H1 (cell line): Measurements from ENCODE around the gene PSMB9. TPM values are rescaled to one million over a fixed set of nuclear protein-coding genes. Genes with fewer than 3 reads are reported as not detected.

Experiments used
- CTCF ChIA-PET: fragments of 300-600 bp; sonication (Branson Sonifier 250); formaldehyde crosslinking; loops from one replicate; lab custom pipeline; 2021; ENCODE audit not compliant: partially characterized antibody; lab: Charles Lee
- POLR2A ChIA-PET: fragments of 300-600 bp; sonication (Branson Sonifier 250); formaldehyde crosslinking; loops from one replicate; lab custom pipeline; 2021; ENCODE audit warnings: inconsistent platforms; ENCODE audit not compliant: partially characterized antibody; lab: Charles Lee
- DNase-seq, 2 experiments: peaks; one replicate each; pipeline versions ENCODE4 v3.0.0 to v3.0.0-alpha.2; 2010 to 2022; ENCODE audit warnings: low spot score in 2 of 2, low read depth in 1 of 2, mixed read lengths in 1 of 2
- FAIRE-seq: peaks from 2 replicates; lab custom pipeline; 2011; peaks lifted over from hg19 to GRCh38; lab: Jason Lieb, UNC
- H2AFZ ChIP-seq: 2 replicates; pipeline ENCODE4 v1.8.1; 2012; ENCODE audit warnings: low read length, inconsistent platforms
- H2AK5ac ChIP-seq: 2 replicates; pipeline ENCODE4 v1.6.1; 2013; ENCODE audit warnings: low read depth, low read length
- H2BK120ac ChIP-seq: replicated peaks from 2 replicates; pipeline ENCODE3; 2013; ENCODE audit warnings: low read depth, low read length, inconsistent platforms
- H2BK12ac ChIP-seq: 2 replicates; pipeline ENCODE4 v1.6.1; 2013; ENCODE audit warnings: low read depth, low read length
- H2BK15ac ChIP-seq: 2 replicates; pipeline ENCODE4 v1.6.1; 2013; ENCODE audit warnings: low read length
- H2BK20ac ChIP-seq: 2 replicates; pipeline ENCODE4 v1.6.1; 2013; ENCODE audit warnings: low read length
- H2BK5ac ChIP-seq: 2 replicates; pipeline ENCODE4 v1.6.1; 2013; ENCODE audit warnings: low read depth, low read length
- H3K14ac ChIP-seq: 2 replicates; pipeline ENCODE4 v1.6.1; 2013; ENCODE audit warnings: inconsistent platforms; ENCODE audit not compliant: insufficient read length
- H3K18ac ChIP-seq: 2 replicates; pipeline ENCODE4 v1.6.1; 2013; ENCODE audit warnings: low read length; ENCODE audit errors: extremely low read depth
- H3K23ac ChIP-seq: 2 replicates; pipeline ENCODE4 v1.6.1; 2013; ENCODE audit warnings: inconsistent platforms; ENCODE audit not compliant: insufficient read length
- H3K23me2 ChIP-seq: 2 replicates; pipeline ENCODE4 v1.6.1; 2013; ENCODE audit warnings: low read depth, low read length
- H3K27ac ChIP-seq: 2 replicates; pipeline ENCODE4 v1.6.1; 2011; ENCODE audit warnings: low read depth, low read length, inconsistent platforms
- H3K27me3 ChIP-seq, 4 experiments: replicated peaks in 1 of 4; 1 replicate in 1 of 4; 2 replicates in 3 of 4; pipeline versions ENCODE4 v1.6.1 to v1.8.1; 2011 to 2013; ENCODE audit warnings: low read length in 3 of 4, mild to moderate bottlenecking in 3 of 4, inconsistent platforms in 2 of 4, mixed read lengths in 2 of 4, moderate library complexity in 1 of 4; ENCODE audit not compliant: control insufficient read depth in 3 of 4, insufficient read depth in 3 of 4; ENCODE audit errors: extremely low read depth in 1 of 4
- H3K36me3 ChIP-seq, 4 experiments: 2 replicates each; pipeline versions ENCODE4 v1.6.1 to v1.8.1; 2011 to 2013; ENCODE audit warnings: mild to moderate bottlenecking in 4 of 4, low read length in 3 of 4, moderate library complexity in 2 of 4, control low read depth in 1 of 4, inconsistent platforms in 1 of 4; ENCODE audit not compliant: insufficient read depth in 4 of 4, control insufficient read depth in 2 of 4
- H3K4ac ChIP-seq: replicated peaks from 2 replicates; pipeline ENCODE3; 2013; ENCODE audit warnings: low read length, low read depth, mixed read lengths, inconsistent platforms; ENCODE audit not compliant: insufficient read length
- H3K4me1 ChIP-seq, 4 experiments: replicated peaks in 1 of 4; 1 replicate in 1 of 4; 2 replicates in 3 of 4; pipeline versions ENCODE4 v1.6.1 to v1.8.1; 2011 to 2013; ENCODE audit warnings: low read length in 3 of 4, inconsistent platforms in 2 of 4, mixed read lengths in 1 of 4; ENCODE audit not compliant: insufficient read depth in 4 of 4, control insufficient read depth in 3 of 4
- H3K4me2 ChIP-seq, 2 experiments: 2 replicates each; pipeline versions ENCODE4 v1.6.1 to v1.8.1; 2011 to 2013; ENCODE audit warnings: low read depth in 2 of 2, low read length in 2 of 2, control low read depth in 1 of 2, inconsistent platforms in 1 of 2, mild to moderate bottlenecking in 1 of 2; ENCODE audit not compliant: insufficient read depth in 1 of 2
- H3K4me3 ChIP-seq, 4 experiments: fragments of 200-600, 300-600 bp in 1 of 4; sonication (generic), shearing (Covaris generic), sonication (Bioruptor Twin) in 1 of 4; 2 replicates each; pipeline versions ENCODE4 v1.5.1 to v1.8.1; 2011 to 2016; ENCODE audit warnings: low read length in 4 of 4, low read depth in 3 of 4, control low read depth in 2 of 4, inconsistent platforms in 2 of 4, mild to moderate bottlenecking in 2 of 4, mixed read lengths in 1 of 4, moderate library complexity in 1 of 4; ENCODE audit not compliant: insufficient read depth in 2 of 4; ENCODE audit errors: extremely low read depth in 1 of 4
- H3K56ac ChIP-seq: replicated peaks from 2 replicates; pipeline ENCODE3; 2013; ENCODE audit warnings: low read depth, mild to moderate bottlenecking, mixed read lengths, low read length, inconsistent platforms; ENCODE audit not compliant: insufficient read length
- H3K79me1 ChIP-seq: 2 replicates; pipeline ENCODE4 v1.6.1; 2013; ENCODE audit warnings: low read depth, low read length, control low read depth
- H3K79me2 ChIP-seq, 2 experiments: 2 replicates each; pipeline versions ENCODE4 v1.6.1 to v1.8.1; 2012 to 2013; ENCODE audit warnings: low read length in 2 of 2, mild to moderate bottlenecking in 2 of 2, inconsistent platforms in 1 of 2; ENCODE audit not compliant: insufficient read depth in 2 of 2, control insufficient read depth in 1 of 2
- H3K9ac ChIP-seq, 4 experiments: replicated peaks in 1 of 4; 1 replicate in 1 of 4; 2 replicates in 3 of 4; pipeline versions ENCODE4 v1.6.1 to v1.8.1; 2011 to 2013; ENCODE audit warnings: low read depth in 3 of 4, low read length in 3 of 4, control low read depth in 2 of 4, mild to moderate bottlenecking in 2 of 4, moderate library complexity in 2 of 4, inconsistent platforms in 1 of 4; ENCODE audit errors: extremely low read depth in 1 of 4
- H3K9me3 ChIP-seq, 2 experiments: 2 replicates each; pipeline versions ENCODE4 v1.6.1 to v1.8.1; 2012 to 2013; ENCODE audit warnings: mild to moderate bottlenecking in 2 of 2, moderate library complexity in 2 of 2, control low read depth in 1 of 2, inconsistent platforms in 1 of 2, low read depth in 1 of 2, low read length in 1 of 2, mixed read lengths in 1 of 2; ENCODE audit not compliant: insufficient read depth in 2 of 2
- H4K20me1 ChIP-seq, 2 experiments: replicated peaks in 1 of 2; 2 replicates each; pipeline versions ENCODE3 to v1.8.1; 2011 to 2013; ENCODE audit warnings: inconsistent platforms in 2 of 2, low read length in 2 of 2, mild to moderate bottlenecking in 1 of 2; ENCODE audit not compliant: insufficient read depth in 2 of 2, control insufficient read depth in 1 of 2
- H4K5ac ChIP-seq: 2 replicates; pipeline ENCODE4 v1.6.1; 2013; ENCODE audit warnings: low read length, low read depth, mixed read lengths, inconsistent platforms; ENCODE audit not compliant: insufficient read length
- H4K8ac ChIP-seq: 2 replicates; pipeline ENCODE4 v1.8.0; 2013; ENCODE audit warnings: mild to moderate bottlenecking, moderate library complexity, low read length, inconsistent platforms; ENCODE audit not compliant: insufficient read depth; ENCODE audit errors: extremely low read depth
- H4K91ac ChIP-seq: replicated peaks from 2 replicates; pipeline ENCODE3; 2013; ENCODE audit warnings: low read length, mixed read lengths, inconsistent platforms; ENCODE audit not compliant: insufficient read length
- CHD2 ChIP-seq: IDR thresholded peaks from 2 replicates; pipeline ENCODE4 v1.6.1; 2012; ENCODE audit warnings: low read length, improper control_type of control experiment
- GTF2F1 ChIP-seq: IDR thresholded peaks from 2 replicates; pipeline ENCODE4 v1.6.1; 2012; ENCODE audit warnings: low read depth, low read length, improper control_type of control experiment, borderline replicate concordance
- MAFK ChIP-seq: IDR thresholded peaks from 2 replicates; pipeline ENCODE4 v1.6.1; 2012; ENCODE audit warnings: low read depth, mild to moderate bottlenecking, improper control_type of control experiment, low read length
- POLR2AphosphoS5 ChIP-seq: IDR thresholded peaks from 2 replicates; pipeline ENCODE4 v1.6.1; 2011; ENCODE audit warnings: low read depth, low read length
- RNF2 ChIP-seq: fragments of 200-900, 300-1000 bp; sonication (generic); IDR thresholded peaks from 2 replicates; pipeline ENCODE4 v1.7.1; 2016; ENCODE audit warnings: borderline replicate concordance, low read depth, mild to moderate bottlenecking, antibody characterized with exemption, low read length; ENCODE audit not compliant: poor library complexity, severe bottlenecking; ENCODE audit errors: missing control alignments
- SIX5 ChIP-seq: IDR thresholded peaks from 2 replicates; pipeline ENCODE4 v1.6.1; 2011; ENCODE audit warnings: mild to moderate bottlenecking, low read depth, low read length
- SP1 ChIP-seq: IDR thresholded peaks from 2 replicates; pipeline ENCODE4 v1.6.1; 2011; ENCODE audit warnings: low read depth, low read length
- WGBS, 2 experiments: shearing (Covaris generic) in 1 of 2; methylation state at CpG; one replicate each; pipeline versions ENCODE4 v1.1.6 to v1.1.7; 2013 to 2015; ENCODE audit warnings: low lambda C conversion rate in 2 of 2, mixed read lengths in 2 of 2, inconsistent platforms in 1 of 2, low coverage in 1 of 2, missing lambda C conversion rate in 1 of 2; ENCODE audit not compliant: insufficient replicate concordance in 2 of 2, insufficient coverage in 1 of 2, insufficient read length in 1 of 2; ENCODE audit errors: extremely low coverage in 1 of 2, missing lambda C conversion rate in 1 of 2; 5-methylcytosine and 5-hydroxymethylcytosine counted together
- polyA plus RNA-seq, 7 experiments: library from polyadenylated mRNA; depleted of rRNA in 3 of 7; stranded (reverse) in 5 of 7; unstranded in 2 of 7; fragments of >200 nt in 5 of 7; fragments of 200-250 nt in 2 of 7; gene quantifications; 1 replicate in 5 of 7; 2 replicates in 1 of 7; 4 replicates in 1 of 7; pipeline versions ENCODE4 v1.2.1 to v1.2.3, GENCODE V29; 2011 to 2013; ENCODE audit warnings: missing spikeins in 2 of 7, mixed read lengths in 2 of 7
- total RNA-seq: library from RNA; stranded (reverse); fragmentation: NEBNext Ultra II Directional; extraction: Animal tissue kit (Norgen Biotek cat#: 25700); gene quantifications from 2 replicates; pipeline ENCODE4 v1.2.1, GENCODE V29; 2021
- TF ChIP-seq, protein P1 (sequence below): IDR thresholded peaks from 2 replicates; pipeline ENCODE4 v1.6.1; 2011; ENCODE audit warnings: low read length, improper control_type of control experiment
- TF ChIP-seq, protein P2 (sequence below): IDR thresholded peaks from 2 replicates; pipeline ENCODE4 v1.6.1; 2012; ENCODE audit warnings: low read length, inconsistent platforms

Gene PSMB9
- total and polyA plus RNA-seq, 2 of the 8 experiments (the other 6 are each of a cell fraction or from before 2014, with no cell fraction given): 4.5 to 22.8 TPM

DNA sequence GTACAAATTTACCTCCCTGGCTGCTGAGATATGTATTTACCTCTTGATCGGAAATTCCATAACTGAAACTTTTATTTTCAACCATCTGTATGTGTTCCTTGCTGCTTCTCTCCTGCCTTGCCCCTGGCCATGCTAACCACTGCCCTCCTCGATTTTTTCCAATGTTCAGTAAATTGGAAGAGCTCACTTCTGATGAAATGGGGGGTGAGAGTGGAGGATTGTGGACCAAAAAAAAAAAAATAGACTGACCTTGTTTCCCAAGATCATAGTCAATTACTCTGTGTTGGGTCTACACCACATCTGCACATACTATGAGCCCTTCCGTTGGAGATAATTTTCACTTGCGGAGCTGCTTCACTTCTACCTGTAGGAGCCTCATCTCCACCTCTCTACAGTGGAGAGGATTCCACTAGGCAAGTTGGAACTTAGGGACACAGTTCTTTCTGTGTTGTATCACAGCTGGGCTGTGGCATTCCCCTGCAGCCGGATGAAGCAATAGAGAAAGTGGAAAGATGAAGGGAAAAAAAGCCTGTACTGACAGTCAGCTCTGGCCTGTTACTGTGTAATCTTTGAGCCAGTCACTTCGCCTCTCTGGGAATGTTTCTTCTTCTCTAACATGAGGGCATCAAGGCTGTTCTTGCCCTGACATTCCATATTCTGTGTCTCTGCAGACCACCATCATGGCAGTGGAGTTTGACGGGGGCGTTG lies 1.6 kb downstream of the PSMB9 start:
- CTCF ChIA-PET: interaction anchor here (0.6 to 19.9 kb wide), 11 partner anchors 8 to 264 kb away, joined by 3 to 402 read pairs (median 4); partner anchors contain the start of genes BRD2, PSMB8 and TAP2
- Histone ChIP-seq H3K9ac (no peak overlapping the region), H3K4me1 (peaks cover 0 to 5% (median 1%) of the 10 kb centered on the region in 4 experiments; a peak in 5 of 7 replicates), H2BK5ac (no peak overlapping the region), H2BK15ac (no peak overlapping the region), H2AFZ (no peak overlapping the region), H2BK12ac (no peak overlapping the region), H2AK5ac (no peak overlapping the region), H3K23me2 (peaks cover 13% of the 10 kb centered on the region), H3K56ac (no peak overlapping the region), H2BK20ac (no peak overlapping the region), H3K9me3 (no peaks in the 10 kb centered on the region), H3K4me2 (no peak overlapping the region), H3K4ac (no peak overlapping the region), H4K8ac (no peak overlapping the region), H3K4me3 (no peak overlapping the region), H4K5ac (no peak overlapping the region), H3K79me1 (no peaks in the 10 kb centered on the region), H2BK120ac (no peak overlapping the region), H3K27me3 (peaks cover 6 to 41% (median 36%) of the 10 kb centered on the region in 4 experiments), H4K20me1 (no peaks in the 10 kb centered on the region), H3K14ac (no peak overlapping the region), H3K18ac (no peak overlapping the region), H3K79me2 (no peaks in the 10 kb centered on the region), H3K36me3 (peaks cover 0 to 3% (median 0%) of the 10 kb centered on the region in 4 experiments; a peak in 1 of 8 replicates), H3K27ac (no peak overlapping the region), H4K91ac (no peak overlapping the region), H3K23ac (no peak overlapping the region)
- FAIRE-seq (no peak), DNase-seq (no peak)
- POLR2A ChIA-PET: interaction anchor here (0.6 to 4.0 kb wide), 2 partner anchors 115 to 140 kb away, joined by 3 to 49 read pairs; partner anchors contain the start of gene BRD2
- 91% methylated on average over 8 of the region's 8 CpGs; no CpG with 5 or more reads in 1 of the 2 experiments for WGBS, 2 experiments
- no peak for TF ChIP-seq SP1
- TF ChIP-seq, protein P1, sequence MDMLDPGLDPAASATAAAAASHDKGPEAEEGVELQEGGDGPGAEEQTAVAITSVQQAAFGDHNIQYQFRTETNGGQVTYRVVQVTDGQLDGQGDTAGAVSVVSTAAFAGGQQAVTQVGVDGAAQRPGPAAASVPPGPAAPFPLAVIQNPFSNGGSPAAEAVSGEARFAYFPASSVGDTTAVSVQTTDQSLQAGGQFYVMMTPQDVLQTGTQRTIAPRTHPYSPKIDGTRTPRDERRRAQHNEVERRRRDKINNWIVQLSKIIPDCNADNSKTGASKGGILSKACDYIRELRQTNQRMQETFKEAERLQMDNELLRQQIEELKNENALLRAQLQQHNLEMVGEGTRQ: no peak
- no peak for TF ChIP-seq MAFK
- TF ChIP-seq, protein P2, sequence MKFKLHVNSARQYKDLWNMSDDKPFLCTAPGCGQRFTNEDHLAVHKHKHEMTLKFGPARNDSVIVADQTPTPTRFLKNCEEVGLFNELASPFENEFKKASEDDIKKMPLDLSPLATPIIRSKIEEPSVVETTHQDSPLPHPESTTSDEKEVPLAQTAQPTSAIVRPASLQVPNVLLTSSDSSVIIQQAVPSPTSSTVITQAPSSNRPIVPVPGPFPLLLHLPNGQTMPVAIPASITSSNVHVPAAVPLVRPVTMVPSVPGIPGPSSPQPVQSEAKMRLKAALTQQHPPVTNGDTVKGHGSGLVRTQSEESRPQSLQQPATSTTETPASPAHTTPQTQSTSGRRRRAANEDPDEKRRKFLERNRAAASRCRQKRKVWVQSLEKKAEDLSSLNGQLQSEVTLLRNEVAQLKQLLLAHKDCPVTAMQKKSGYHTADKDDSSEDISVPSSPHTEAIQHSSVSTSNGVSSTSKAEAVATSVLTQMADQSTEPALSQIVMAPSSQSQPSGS: no peak
- no peak for TF ChIP-seq CHD2
- no peak for TF ChIP-seq SIX5
- no peak for TF ChIP-seq GTF2F1
- TF ChIP-seq RNF2: no peak
- no peak for TF ChIP-seq POLR2AphosphoS5
